Cardiac fibroblast (primary cell): Measurements from ENCODE around the gene TRIM10.
"Not testable (repeated sequence)": the region's sequence is repeated elsewhere in the genome, so short reads cannot be mapped to it uniquely, and the experiment has no call there.

Experiments
- DNase-seq, 2 donors: peaks; one replicate each; pipeline versions ENCODE4 v3.0.0 to v3.0.0-alpha.2; 2010; ENCODE audit warnings: low read depth in 2 of 2
- H3K4me3 ChIP-seq, 2 donors: replicated peaks in 1 of 2; 1 replicate in 1 of 2; 2 replicates in 1 of 2; pipeline ENCODE4 v1.5.1; 2011; ENCODE audit warnings: low read depth in 2 of 2, low read length in 2 of 2, mild to moderate bottlenecking in 2 of 2, moderate library complexity in 1 of 2
- TF ChIP-seq, protein P1 (sequence below): IDR thresholded peaks from one replicate; pipeline ENCODE4 v1.5.1; 2011; ENCODE audit warnings: low read depth, mild to moderate bottlenecking, low read length, inconsistent platforms

The TRIM10 gene

DNA sequence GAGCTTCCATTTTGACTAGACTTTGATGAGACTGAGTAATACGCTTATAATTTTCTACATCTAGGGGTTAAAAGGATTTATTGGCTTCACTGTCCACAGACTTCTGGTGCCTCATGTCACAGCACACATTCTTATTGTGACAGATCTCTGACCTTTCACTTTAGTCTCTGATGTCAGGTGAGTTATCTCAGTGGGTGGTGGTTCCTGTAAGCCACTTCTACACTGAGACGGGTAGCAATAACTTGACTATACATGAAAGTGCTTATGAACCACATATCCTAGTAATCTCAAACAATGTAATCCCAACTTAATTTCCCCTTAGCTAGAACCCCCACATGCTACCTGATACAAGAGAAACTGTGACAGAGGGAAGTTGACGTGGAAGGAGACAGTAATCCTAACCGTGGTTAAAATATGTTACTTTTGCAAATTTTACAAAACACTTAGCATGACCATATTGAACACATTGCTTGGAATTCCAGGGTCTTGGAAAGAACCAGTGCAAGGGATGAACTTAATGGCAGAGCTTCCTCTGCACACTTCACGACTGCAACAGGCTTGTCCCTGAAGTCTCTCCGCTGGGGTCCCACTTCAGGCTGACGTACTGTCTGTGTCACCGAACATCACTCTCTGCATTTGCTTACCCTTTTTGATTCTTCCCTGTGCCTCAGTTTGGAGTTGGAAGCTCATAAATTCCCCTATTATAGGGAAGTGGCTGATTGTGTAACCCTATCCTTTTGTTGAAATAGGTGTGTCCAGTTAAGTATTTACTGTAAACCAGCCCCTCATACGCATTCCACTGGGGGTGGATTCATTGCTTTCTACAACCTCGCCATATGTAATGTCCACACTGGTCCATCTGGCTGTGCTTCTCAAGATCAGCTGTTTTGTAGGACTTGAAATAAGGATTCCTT lies 31.5 kb downstream of the TRIM10 start:
- DNase-seq = no peak
- no peak overlapping the region for H3K4me3 ChIP-seq
- TF ChIP-seq, protein P1, sequence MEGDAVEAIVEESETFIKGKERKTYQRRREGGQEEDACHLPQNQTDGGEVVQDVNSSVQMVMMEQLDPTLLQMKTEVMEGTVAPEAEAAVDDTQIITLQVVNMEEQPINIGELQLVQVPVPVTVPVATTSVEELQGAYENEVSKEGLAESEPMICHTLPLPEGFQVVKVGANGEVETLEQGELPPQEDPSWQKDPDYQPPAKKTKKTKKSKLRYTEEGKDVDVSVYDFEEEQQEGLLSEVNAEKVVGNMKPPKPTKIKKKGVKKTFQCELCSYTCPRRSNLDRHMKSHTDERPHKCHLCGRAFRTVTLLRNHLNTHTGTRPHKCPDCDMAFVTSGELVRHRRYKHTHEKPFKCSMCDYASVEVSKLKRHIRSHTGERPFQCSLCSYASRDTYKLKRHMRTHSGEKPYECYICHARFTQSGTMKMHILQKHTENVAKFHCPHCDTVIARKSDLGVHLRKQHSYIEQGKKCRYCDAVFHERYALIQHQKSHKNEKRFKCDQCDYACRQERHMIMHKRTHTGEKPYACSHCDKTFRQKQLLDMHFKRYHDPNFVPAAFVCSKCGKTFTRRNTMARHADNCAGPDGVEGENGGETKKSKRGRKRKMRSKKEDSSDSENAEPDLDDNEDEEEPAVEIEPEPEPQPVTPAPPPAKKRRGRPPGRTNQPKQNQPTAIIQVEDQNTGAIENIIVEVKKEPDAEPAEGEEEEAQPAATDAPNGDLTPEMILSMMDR = no peak

DNA sequence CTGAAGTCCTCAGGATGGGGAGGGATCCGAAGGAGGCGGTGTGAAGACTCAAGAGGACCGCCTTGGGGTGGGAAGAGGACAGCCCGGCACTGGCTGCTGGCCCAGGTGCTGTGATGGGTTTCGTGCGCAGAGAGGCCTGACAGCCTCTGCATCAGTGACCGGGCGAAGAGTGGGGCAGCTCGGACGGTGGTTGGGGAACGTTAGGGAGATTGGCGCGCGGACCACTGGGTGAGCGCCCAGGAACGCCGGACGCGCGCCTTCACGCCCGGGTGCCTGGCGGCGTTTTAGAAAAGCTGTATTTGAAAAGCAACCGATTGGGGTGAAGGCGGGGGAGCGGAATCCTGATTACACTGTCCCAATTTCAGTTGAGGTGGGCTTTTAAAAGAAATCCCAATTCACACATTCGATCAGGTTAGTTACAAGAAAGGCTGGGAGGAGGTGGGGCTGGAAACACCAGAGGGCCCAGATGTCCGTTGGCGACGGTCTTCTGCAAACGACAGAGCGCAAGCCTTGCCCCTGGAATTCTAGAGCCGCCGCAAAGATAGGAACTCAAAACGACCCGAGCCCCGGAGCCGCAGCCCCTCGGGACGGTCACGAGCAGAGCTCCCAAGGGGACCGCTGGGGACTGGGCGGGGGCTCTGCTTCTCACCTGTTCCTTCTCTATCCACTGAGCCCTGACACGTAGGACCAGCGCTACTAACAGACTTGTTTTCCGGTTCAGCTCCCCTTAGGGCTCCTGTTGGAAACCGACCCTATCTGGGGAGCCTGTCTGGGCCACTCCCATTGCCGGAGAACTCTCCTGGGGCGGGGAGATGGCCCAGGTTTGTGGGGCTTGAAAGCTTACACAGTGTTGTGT lies 33.5 kb downstream of the TRIM10 start:
- DNase-seq = no peak
- TF ChIP-seq, protein P1 = no peak
- H3K4me3 ChIP-seq = no peak overlapping the region

DNA sequence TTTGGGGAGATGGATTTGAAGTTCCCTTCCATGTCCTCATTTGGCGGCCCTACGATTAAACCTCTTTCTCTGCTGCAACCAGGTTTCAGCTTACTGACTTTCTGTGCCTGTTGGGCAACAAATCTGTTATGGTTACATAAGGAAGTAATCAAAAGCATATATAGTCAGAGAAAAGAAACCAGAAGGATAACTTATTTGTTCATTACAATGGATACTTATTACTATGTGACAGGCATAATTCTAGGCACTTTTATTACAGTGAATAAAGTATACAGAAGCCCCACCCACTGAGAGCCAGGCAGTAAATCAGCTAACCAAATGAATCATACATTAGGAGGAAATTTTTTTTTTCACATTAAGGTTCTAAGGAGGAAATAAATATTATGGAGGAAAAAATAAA lies 38.5 kb downstream of the TRIM10 start:
- H3K4me3 ChIP-seq = no peak overlapping the region
- TF ChIP-seq, protein P1 = no peak
- no peak for DNase-seq

DNA sequence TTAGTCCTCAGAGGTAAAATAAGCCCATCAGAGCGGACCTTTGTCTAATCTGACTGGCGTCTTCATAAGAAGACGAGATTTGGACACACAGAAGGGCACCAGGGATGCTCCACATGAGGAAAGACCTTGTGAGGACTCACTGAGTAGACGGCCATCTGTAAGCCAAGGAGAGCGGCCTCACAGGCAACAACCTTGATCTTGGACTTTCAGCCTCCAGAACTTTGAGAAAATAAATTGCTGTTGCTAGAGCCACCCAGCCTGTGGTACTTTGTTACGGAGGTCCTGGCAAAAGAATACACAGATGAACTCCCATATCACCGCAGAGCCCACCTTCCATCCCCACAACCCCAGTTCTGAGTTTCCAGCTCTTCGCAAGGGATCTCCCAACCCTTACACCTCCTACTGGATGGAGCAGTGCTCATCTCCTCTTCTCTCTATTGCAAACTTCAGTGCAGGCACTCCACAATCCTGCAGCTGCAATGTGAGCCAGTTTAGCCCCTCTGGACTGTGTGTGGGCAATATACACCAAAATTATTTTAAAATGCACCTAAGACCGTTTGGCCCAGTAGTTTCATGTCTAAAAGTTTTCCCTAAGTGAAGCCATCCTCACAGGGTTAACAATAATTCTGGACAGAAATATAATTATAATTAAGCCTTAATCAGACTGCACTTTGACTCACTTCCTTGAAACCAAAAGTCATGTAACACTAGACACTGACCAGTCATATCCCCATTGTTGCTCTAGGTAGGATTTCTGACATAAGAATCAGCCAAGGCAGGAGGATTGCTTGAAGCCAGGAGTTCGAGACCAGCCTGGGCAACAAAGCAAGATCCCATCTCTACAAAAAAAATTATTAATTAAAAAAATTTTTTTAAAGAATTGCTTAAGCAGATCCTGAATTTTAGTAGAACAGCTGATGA lies 39.3 kb downstream of the TRIM10 start:
- TF ChIP-seq, protein P1 = no peak
- H3K4me3 ChIP-seq = no peak overlapping the region
- no peak for DNase-seq

DNA sequence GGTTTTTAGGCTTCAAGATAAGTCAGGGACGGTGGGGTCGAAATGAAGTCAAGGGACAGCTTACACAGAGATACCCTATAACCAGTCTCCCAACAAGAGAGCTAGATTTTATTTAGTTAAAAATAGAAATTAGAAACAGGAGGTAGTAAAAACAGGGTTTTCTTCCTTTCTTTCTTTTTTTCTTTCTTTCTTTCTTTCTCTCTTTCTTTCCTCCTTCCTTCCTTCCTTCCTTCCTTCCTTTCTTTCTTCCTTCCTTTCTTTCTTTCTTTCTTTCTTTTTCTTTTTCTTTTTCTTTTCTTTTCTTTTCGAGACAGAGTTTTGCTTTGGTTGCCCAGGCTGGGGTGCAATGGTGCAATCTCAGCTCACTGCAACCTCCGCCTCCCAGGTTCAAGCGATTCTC lies 42.3 kb downstream of the TRIM10 start:
- not testable (repeated sequence) for DNase-seq, H3K4me3 ChIP-seq

DNA sequence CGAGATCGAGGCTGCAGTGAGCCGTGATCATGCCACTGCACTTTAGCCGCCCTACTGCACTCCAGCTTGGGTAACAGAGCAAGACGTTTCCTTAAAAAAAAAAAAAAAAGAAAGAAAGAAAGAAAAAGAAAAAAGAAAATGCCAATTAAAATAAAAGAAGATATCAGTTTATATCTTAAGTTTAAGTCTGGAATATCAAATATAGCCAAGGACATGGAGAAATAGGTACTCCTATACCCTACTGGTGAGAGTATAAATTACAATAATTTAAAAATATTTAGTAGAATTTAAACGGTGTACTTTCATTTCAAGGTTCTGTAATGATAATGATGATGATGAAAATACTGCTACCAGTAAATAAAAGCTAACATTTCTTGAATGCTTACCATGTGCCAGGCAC lies 44.3 kb downstream of the TRIM10 start:
- no peak overlapping the region for H3K4me3 ChIP-seq
- no peak for DNase-seq
- TF ChIP-seq, protein P1 = no peak
